Ammon's horn (tissue), 1 donor: ENCODE data around the gene ARGLU1.

ENCODE experiments used
- DNase-seq: peaks from one replicate; pipeline ENCODE4 v3.0.0-alpha.2; 2016; ENCODE audit warnings: low spot score

The ARGLU1 gene

DNA sequence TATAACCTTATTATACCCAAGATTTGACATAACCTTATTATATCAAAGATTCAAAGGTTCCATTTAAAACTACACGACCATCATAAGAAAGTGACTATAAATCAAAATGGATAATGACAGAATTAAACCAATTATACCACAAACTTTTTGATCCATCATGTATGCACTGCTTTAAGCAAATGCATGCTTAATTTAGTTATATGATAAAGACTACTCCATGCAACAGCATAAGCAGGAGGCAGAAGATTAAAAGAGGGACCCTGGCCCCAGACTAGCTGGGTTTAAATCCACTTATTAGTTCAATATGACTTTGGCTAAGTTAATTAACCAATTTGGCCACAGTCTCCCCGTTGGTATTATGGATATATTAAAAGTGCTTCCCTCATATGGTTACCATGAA lies 43.8 kb downstream of the ARGLU1 start:
- DNase-seq, result no peak

GRCh38 chr13:106523576-106523975 lies 44.4 kb downstream of the ARGLU1 start:
- DNase-seq, result peak; percentile 69

DNA sequence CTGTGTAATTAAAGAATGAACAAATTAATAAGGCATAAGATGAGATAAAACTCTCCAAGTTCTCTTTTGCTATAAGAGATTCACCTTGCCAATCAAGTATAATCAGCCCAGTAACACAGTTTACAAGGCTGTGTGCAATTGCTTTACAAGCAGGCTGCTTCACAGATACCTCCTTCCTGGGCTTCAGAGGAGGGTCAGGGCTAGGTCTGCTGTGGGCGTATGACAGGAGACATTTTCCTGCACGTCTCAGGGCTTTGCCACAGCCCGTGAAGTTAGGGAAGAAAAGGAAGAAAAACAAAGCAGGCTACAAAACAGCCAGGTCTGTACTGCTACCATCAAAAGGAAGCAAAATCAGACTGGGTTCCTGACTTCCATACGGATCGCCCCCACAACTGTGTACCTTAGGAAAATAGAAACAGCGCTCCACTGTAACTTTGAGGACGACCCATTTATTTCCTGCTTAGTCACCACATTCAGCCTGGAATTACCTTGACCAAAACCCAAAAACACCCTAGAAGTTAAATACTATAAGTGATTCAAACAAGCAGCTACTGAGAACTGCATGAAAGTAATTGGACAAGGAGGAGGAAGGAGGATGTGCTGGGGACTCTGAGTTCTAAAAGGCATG lies 44.9 kb downstream of the ARGLU1 start:
- no peak for DNase-seq

DNA sequence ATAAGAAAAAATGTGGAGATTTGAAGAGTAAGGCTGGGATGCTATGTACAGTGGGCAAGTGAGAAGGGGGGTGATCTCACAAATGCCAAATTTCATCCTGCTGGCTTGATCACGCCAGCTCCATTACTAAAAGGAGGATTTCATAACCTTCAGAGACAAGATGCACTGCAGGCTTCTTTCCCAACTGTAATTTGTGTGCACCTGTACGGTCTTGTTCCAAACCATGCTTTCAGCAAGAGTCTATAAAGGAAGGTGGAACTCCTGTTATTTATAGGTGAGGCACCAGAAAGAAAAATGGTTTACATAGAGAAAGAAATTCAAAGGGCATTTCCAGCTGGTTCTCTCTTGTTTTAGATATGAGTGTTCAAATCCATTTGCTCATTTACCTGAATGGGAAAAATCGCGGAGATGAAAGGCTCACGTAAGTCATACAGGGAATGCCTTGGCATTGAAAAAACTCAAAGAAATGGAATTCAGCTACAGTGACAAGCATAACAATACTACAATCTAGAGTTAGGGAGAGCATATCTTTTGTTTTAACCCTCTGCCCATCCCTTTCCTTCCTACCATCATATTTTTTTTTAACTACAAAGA lies 45.7 kb downstream of the ARGLU1 start:
- DNase-seq, result no peak

GRCh38 chr13:106521095-106521799 lies 46.7 kb downstream of the ARGLU1 start:
- no peak for DNase-seq

GRCh38 chr13:106520251-106521054 lies 47.5 kb downstream of the ARGLU1 start:
- peak; percentile 44 for DNase-seq

GRCh38 chr13:106518512-106518911 lies 49.4 kb downstream of the ARGLU1 start:
- no peak for DNase-seq

- no peak for DNase-seq
Measured at GRCh38 chr13:106517109-106517847, 50.7 kb downstream of the ARGLU1 start.

GRCh38 chr13:106515635-106516254 lies 52.2 kb downstream of the ARGLU1 start:
- DNase-seq, result no peak

- DNase-seq, result no peak
Measured at GRCh38 chr13:106514928-106515634, 52.9 kb downstream of the ARGLU1 start.

DNA sequence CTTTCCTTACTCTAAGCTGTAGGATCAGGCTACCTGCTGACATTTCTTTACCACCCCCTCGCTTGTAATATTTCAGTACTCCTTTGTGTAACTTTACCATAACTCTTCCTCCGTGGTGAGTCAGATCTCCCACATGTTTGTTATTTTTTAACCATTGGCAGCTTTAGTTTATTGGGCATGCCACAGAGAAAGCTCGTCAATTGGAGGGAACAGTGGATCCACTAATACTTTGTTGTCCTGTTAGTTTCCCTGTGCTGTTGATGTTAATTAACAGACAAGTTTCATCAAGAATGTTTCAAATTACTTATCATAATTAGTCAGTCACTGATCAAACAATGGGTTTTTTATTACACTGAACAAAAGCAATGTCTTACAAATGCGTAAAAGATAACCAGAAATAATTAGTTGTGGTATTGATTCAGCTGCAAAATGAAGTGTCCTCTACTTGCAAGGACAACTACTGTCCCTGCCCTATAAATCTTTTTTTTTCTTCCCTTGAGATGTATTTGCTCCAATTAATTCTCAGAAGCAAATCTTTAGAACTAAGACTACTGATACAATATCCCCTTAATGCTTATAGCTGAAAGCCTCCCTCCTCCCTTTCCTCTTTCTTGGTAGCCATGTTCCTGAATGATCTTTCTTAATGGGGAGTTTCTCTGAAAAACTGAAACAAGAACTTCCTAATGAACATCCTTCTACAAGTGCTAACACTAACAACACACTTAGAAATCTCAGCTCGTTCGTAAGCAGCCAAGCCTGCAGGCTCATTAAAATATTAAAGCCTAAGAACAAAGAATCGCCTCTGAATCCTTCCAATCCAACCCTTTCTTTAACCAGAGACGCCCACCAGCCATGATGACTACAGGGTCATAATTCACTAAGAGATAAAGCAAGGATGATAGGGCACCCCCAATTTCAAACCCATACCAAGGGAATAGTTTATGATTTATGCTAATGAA lies 54.6 kb downstream of the ARGLU1 start:
- no peak for DNase-seq

DNA sequence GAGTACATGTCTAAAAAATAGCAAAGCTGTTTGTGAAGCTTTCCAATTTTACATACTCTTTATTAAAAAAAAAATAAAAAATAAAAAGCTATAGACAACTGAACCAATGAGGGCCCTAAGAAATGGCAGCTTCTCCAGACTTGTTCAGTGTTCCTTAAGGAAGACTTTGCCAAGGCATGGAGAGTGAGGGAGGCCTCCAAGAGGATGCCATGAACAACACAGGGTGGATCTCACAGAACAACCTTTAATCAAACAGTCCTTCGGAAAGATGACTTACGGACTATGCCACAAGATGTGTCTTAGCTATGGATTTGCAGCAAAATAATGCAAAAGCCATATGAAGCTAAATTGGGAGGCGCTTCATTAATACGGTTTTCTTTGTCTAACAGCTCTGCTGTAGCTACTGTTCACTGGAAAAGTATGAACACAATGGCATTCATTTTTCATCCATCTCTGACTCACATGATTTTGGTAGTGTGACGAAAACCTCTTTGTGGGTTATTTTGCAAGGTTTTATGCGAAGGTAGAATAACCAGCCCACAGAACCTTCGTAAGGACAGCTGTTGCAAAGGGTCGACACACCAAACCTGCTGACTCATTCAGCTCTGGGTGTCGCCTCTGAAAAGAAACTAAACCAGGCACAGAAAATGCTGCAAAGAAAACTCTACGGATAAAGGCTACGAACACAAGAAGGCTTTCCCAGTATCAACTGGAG lies 60.2 kb downstream of the ARGLU1 start:
- no peak for DNase-seq

DNA sequence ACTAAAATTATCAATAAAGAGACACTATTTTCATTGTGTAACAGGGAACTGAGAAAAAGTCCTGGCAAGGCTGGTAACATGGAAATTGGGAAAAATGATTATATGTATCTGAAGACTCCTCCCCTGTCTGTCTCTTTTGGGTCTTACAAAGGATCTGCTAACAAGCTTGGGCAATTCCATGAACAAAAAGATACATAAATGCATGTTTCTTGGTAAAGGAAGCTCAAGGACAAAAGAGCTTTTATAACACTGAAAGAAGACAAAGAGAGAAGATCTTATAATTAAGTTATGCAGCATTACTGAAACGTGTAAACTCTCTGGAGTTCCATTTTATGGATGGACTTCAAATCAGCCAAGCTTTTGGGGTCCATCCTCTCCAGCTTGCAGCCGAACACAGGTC lies 61.7 kb downstream of the ARGLU1 start:
- no peak for DNase-seq

DNA sequence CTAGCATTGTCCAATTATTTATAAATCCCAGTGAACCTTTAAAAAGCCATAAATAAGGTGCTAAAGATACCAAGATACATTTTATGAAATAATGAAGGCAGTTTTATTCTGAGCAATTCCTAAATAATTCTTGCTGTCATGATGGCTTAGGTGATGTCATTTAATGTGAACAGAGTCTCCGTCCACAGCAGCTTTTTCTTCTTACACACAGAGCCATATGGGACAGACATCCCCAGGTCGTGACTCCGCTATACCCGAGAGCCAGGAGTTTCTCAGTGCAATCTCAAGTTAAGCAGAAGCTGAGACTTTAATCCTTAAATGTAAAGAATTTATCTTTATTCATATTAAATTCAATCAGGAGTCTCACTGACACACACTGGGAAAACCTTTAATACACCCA lies 62.2 kb downstream of the ARGLU1 start:
- DNase-seq, result no peak

GRCh38 chr13:106505295-106505694 lies 62.6 kb downstream of the ARGLU1 start:
- no peak for DNase-seq

DNA sequence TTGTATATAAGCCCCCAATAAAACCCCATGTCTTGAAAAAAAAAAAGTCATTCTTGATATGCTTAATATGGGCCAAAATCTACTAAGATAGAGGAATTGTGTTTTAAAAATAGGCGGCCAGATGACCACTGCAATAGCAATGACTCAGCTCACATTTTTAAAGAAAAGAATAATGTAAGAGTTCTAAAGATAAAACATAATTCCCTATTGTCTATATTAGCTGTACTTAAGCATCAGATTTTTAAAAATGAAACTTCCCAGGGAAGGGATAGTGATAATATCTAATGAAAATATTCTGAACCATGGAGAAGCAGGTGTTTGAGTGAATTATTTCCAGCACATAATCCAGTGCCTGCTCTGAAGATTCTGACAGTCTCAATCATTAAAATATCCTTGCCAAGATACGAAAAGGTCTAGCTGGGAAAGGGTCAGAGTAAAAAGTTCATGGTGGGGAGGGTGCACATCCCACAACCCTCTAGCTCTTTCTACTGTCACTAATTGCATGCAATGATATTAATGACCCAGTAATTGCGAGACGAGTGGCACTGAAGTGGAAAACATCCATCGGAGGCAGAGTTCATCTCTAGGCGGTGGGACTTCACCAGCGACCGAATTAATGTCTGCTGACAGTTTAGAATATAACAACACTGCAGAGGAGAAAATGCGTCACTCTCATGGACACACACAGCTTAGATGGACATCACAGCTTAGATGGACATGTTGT lies 64.0 kb downstream of the ARGLU1 start:
- DNase-seq, result no peak

GRCh38 chr13:106503272-106503671 lies 64.7 kb downstream of the ARGLU1 start:
- DNase-seq, result no peak

GRCh38 chr13:106500445-106500844 lies 67.5 kb downstream of the ARGLU1 start:
- DNase-seq, result no peak
